Osteocyte (in vitro differentiated cells): ENCODE measurements around the gene THPO. TPM values are rescaled to one million over a fixed set of nuclear protein-coding genes. Genes with fewer than 3 reads are reported as not detected.

ENCODE experiments used
- DNase-seq: peaks from one replicate; pipeline ENCODE4 v3.0.0; 2021; ENCODE audit warnings: mixed read lengths; ENCODE audit not compliant: unreplicated experiment; ENCODE audit errors: extremely low spot score
- H3K27ac Mint-ChIP-seq: one replicate; pipeline ENCODE4 v1.8.0; 2021; ENCODE audit warnings: mild to moderate bottlenecking, mixed read lengths; ENCODE audit not compliant: unreplicated experiment
- H3K27me3 Mint-ChIP-seq: one replicate; pipeline ENCODE4 v1.8.0; 2021; ENCODE audit warnings: mixed read lengths; ENCODE audit not compliant: unreplicated experiment
- H3K36me3 Mint-ChIP-seq: one replicate; pipeline ENCODE4 v1.8.0; 2021; ENCODE audit warnings: mixed read lengths; ENCODE audit not compliant: unreplicated experiment
- H3K4me1 Mint-ChIP-seq: one replicate; pipeline ENCODE4 v1.8.0; 2021; ENCODE audit warnings: mixed read lengths; ENCODE audit not compliant: unreplicated experiment
- H3K4me3 Mint-ChIP-seq: one replicate; pipeline ENCODE4 v1.8.0; 2021; ENCODE audit warnings: mild to moderate bottlenecking, moderate library complexity, mixed read lengths; ENCODE audit not compliant: unreplicated experiment
- H3K9me3 Mint-ChIP-seq: one replicate; pipeline ENCODE4 v1.8.0; 2021; ENCODE audit warnings: mixed read lengths; ENCODE audit not compliant: unreplicated experiment
- CTCF ChIP-seq: fragments of 200-600 bp; sonication (generic); IDR thresholded peaks from 2 replicates; pipeline ENCODE4 v1.5.0; 2021; ENCODE audit warnings: antibody characterized with exemption, mild to moderate bottlenecking, moderate library complexity
- total RNA-seq: library from RNA; stranded (reverse); gene quantifications from 2 replicates; pipeline ENCODE4 v1.2.1, GENCODE V29; 2021

Gene THPO
- total RNA-seq, 1 donor from 2014 or later: not detected

GRCh38 chr3:184378651-184379357 is 797 bp upstream of the THPO start:
- Mint-ChIP-seq H3K4me1 (peaks cover 14% of the 10 kb centered on the region), H3K4me3 (peak overlapping the region; percentile 62), H3K27me3 (peaks cover 63% of the 10 kb centered on the region), H3K27ac (no peak overlapping the region), H3K36me3 (no peaks in the 10 kb centered on the region), H3K9me3 (no peaks in the 10 kb centered on the region)
- TF ChIP-seq CTCF: no peak
- no peak for DNase-seq

GRCh38 chr3:184377374-184377773 is 633 bp downstream of the THPO start:
- Mint-ChIP-seq H3K27me3 (peaks cover 58% of the 10 kb centered on the region), H3K9me3 (no peaks in the 10 kb centered on the region), H3K36me3 (no peaks in the 10 kb centered on the region), H3K27ac (no peak overlapping the region), H3K4me1 (peaks cover 27% of the 10 kb centered on the region), H3K4me3 (no peak overlapping the region)
- TF ChIP-seq CTCF: no peak
- DNase-seq: no peak

- DNase-seq: no peak
- H3K36me3 Mint-ChIP-seq: no peaks in the 10 kb centered on the region
- H3K27ac Mint-ChIP-seq: no peak overlapping the region
- H3K4me1 Mint-ChIP-seq: peaks cover 41% of the 10 kb centered on the region
- no peak for TF ChIP-seq CTCF
- no peak overlapping the region for H3K4me3 Mint-ChIP-seq
- peaks cover 48% of the 10 kb centered on the region for H3K27me3 Mint-ChIP-seq
- H3K9me3 Mint-ChIP-seq: no peaks in the 10 kb centered on the region
These were observed 2.1 kb downstream of the THPO start for GRCh38 chr3:184375747-184376461.

GRCh38 chr3:184373422-184373821 is 4.6 kb downstream of the THPO start:
- Mint-ChIP-seq H3K4me1 (peaks cover 52% of the 10 kb centered on the region), H3K4me3 (no peak overlapping the region), H3K9me3 (no peaks in the 10 kb centered on the region), H3K27me3 (peaks cover 37% of the 10 kb centered on the region), H3K27ac (no peak overlapping the region), H3K36me3 (peaks cover 16% of the 10 kb centered on the region)
- TF ChIP-seq CTCF: no peak
- no peak for DNase-seq

- Mint-ChIP-seq H3K4me3 (no peak overlapping the region), H3K27me3 (peaks cover 32% of the 10 kb centered on the region), H3K4me1 (peaks cover 57% of the 10 kb centered on the region), H3K36me3 (peaks cover 21% of the 10 kb centered on the region), H3K9me3 (no peaks in the 10 kb centered on the region), H3K27ac (no peak overlapping the region)
- TF ChIP-seq CTCF: no peak
- no peak for DNase-seq
These were observed 5.1 kb downstream of the THPO start for GRCh38 chr3:184372911-184373310.
